ENCODE results near the gene OVOL1.

- TF ChIP-seq CTCF (IDR thresholded peaks at IDR 0.05; ENCODE audit: control extremely low read depth in 1 of 3, insufficient read depth in 1 of 3, low read depth in 1 of 3, low read length in 3 of 3): no peak
- no peak for TF ChIP-seq EZH2 (IDR thresholded peaks at IDR 0.05; ENCODE audit: low read depth, low read length, severe bottlenecking)
- no peak for TF ChIP-seq POLR2A (IDR thresholded peaks at IDR 0.05; ENCODE audit: control extremely low read depth in 1 of 2, low read depth in 2 of 2, low read length in 2 of 2)
- no peak for TF ChIP-seq KDM1A (IDR thresholded peaks at IDR 0.05; ENCODE audit: borderline replicate concordance, low read length)
- no peak for TF ChIP-seq CEBPB (IDR thresholded peaks at IDR 0.05; ENCODE audit: low read depth, low read length)
- TF ChIP-seq ZNF274 (IDR thresholded peaks at IDR 0.05; ENCODE audit: borderline replicate concordance, extremely low read depth, low read length): no peak
- no peak for TF ChIP-seq EP300 (IDR thresholded peaks at IDR 0.05; ENCODE audit: borderline replicate concordance in 1 of 2, low read depth in 2 of 2, low read length in 2 of 2)
- no peak for TF ChIP-seq SRF (IDR thresholded peaks at IDR 0.05; ENCODE audit: low read depth, low read length)
- no peak for TF ChIP-seq POLR2AphosphoS5 (IDR thresholded peaks at IDR 0.05; ENCODE audit: low read depth, low read length)
- TF ChIP-seq CREB1 (IDR thresholded peaks at IDR 0.05): no peak
Measured at GRCh38 chr11:65794570-65795510, 8.0 kb downstream of the OVOL1 start.
